Prostate gland (tissue), 2 donors: ENCODE measurements around the gene MAPKAP1. TPM values are rescaled to one million over a fixed set of nuclear protein-coding genes. Genes with fewer than 3 reads are reported as not detected.

Experiments
- DNase-seq: peaks from one replicate; pipeline ENCODE4 v3.0.0-alpha.2; 2019; ENCODE audit warnings: low spot score
- H3K27ac ChIP-seq, 2 donors: fragments of 200-600 bp; sonication (generic); 2 replicates each; pipeline ENCODE4 v1.5.1; 2017 to 2019
- H3K27me3 ChIP-seq: fragments of 200-600 bp; sonication (generic); replicated peaks from 2 replicates; pipeline ENCODE4 v1.5.1; 2019; ENCODE audit not compliant: insufficient read depth
- H3K36me3 ChIP-seq, 2 donors: fragments of 200-600 bp; sonication (generic); 1 replicate in 1 of 2; 2 replicates in 1 of 2; pipeline versions ENCODE4 v1.5.1 to v1.8.1; 2017 to 2019
- H3K4me1 ChIP-seq: fragments of 200-600 bp; sonication (generic); replicated peaks from 2 replicates; pipeline ENCODE4 v1.5.1; 2019
- H3K4me3 ChIP-seq, 2 donors: fragments of 200-600 bp; sonication (generic); 2 replicates each; pipeline ENCODE4 v1.5.1; 2017 to 2019
- H3K9me3 ChIP-seq: fragments of 200-600 bp; sonication (generic); 2 replicates; pipeline ENCODE4 v1.5.1; 2017
- CTCF ChIP-seq, 4 experiments: fragments of 200-600 bp in 2 of 4; fragments of 450-650 bp in 2 of 4; sonication (generic) in 2 of 4; IDR thresholded peaks; 1 replicate in 3 of 4; 2 replicates in 1 of 4; pipeline ENCODE4 v1.5.1; 2016 to 2019; ENCODE audit warnings: antibody characterized with exemption in 4 of 4, mild to moderate bottlenecking in 2 of 4, moderate library complexity in 2 of 4
- POLR2A ChIP-seq: fragments of 450-650 bp; IDR thresholded peaks from one replicate; pipeline ENCODE4 v1.6.1; 2016; ENCODE audit warnings: antibody characterized with exemption, mild to moderate bottlenecking
- POLR2AphosphoS5 ChIP-seq: sonication (generic); formaldehyde crosslinking; IDR thresholded peaks from one replicate; pipeline ENCODE4 v1.6.1; 2017; ENCODE audit warnings: antibody characterized with exemption
- WGBS: methylation state at CpG from one replicate; pipeline ENCODE4 v1.1.5; 2018; 5-methylcytosine and 5-hydroxymethylcytosine counted together
- intact Hi-C: fragments of 100-400 bp; cut with DNase I; formaldehyde crosslinking; loops from one replicate; pipeline ENCODE4 v1.14.2; 2022
- total RNA-seq, 2 donors: library from RNA; depleted of rRNA; stranded (reverse); fragments of >200 nt; gene quantifications; one replicate each; pipeline ENCODE4 v1.1.0, GENCODE V29; 2016

Gene MAPKAP1
- total RNA-seq, 2 donors from 2014 or later: 62.4 to 91.2 TPM

GRCh38 chr9:125691869-125692268, 15.1 kb downstream of the MAPKAP1 start:
- Histone ChIP-seq H3K36me3 (no peaks in the 10 kb centered on the region), H3K4me3 (no peak overlapping the region), H3K4me1 (no peaks in the 10 kb centered on the region), H3K9me3 (no peaks in the 10 kb centered on the region), H3K27ac (no peak overlapping the region), H3K27me3 (no peaks in the 10 kb centered on the region)
- TF ChIP-seq POLR2A (no peak), POLR2AphosphoS5 (no peak), CTCF (IDR thresholded peaks at IDR 0.05) (no peak)
- WGBS: 81% methylated on average over 2 of the region's 2 CpGs
- intact Hi-C loops: no loop called here
- DNase-seq: no peak

- DNase-seq: no peak
- 92% methylated on average over 10 of the region's 10 CpGs for WGBS
- TF ChIP-seq POLR2AphosphoS5 (no peak), POLR2A (no peak), CTCF (IDR thresholded peaks at IDR 0.05) (no peak)
Observed at GRCh38 chr9:125690679-125691078, 16.3 kb downstream of the MAPKAP1 start.

GRCh38 chr9:125687163-125687863, 19.7 kb downstream of the MAPKAP1 start:
- Histone ChIP-seq H3K36me3 (no peaks in the 10 kb centered on the region), H3K27me3 (no peaks in the 10 kb centered on the region), H3K4me1 (no peaks in the 10 kb centered on the region), H3K9me3 (no peaks in the 10 kb centered on the region), H3K4me3 (no peak overlapping the region), H3K27ac (no peak overlapping the region)
- no peak for DNase-seq
- intact Hi-C loops: no loop called here
- no peak for TF ChIP-seq POLR2A
- no peak for TF ChIP-seq POLR2AphosphoS5
- TF ChIP-seq CTCF (IDR thresholded peaks at IDR 0.05): no peak
- WGBS: 96% methylated on average over 4 of the region's 4 CpGs

More at GRCh38 chr9:125690679-125691078, 16.3 kb downstream of the MAPKAP1 start:
- H3K4me1 ChIP-seq: no peaks in the 10 kb centered on the region
- H3K27ac ChIP-seq: no peak overlapping the region
- no peaks in the 10 kb centered on the region for H3K27me3 ChIP-seq
- H3K36me3 ChIP-seq: no peaks in the 10 kb centered on the region
- H3K4me3 ChIP-seq: no peak overlapping the region
- intact Hi-C loops: no loop called here
- H3K9me3 ChIP-seq: no peaks in the 10 kb centered on the region

- Histone ChIP-seq H3K27me3 (no peaks in the 10 kb centered on the region), H3K9me3 (no peaks in the 10 kb centered on the region), H3K27ac (no peak overlapping the region), H3K4me3 (no peak overlapping the region), H3K4me1 (no peaks in the 10 kb centered on the region), H3K36me3 (no peaks in the 10 kb centered on the region)
- intact Hi-C loops: no loop called here
- DNase-seq: no peak
- TF ChIP-seq CTCF (IDR thresholded peaks at IDR 0.05) (no peak), POLR2AphosphoS5 (no peak), POLR2A (no peak)
- WGBS: 98% methylated on average over 3 of the region's 3 CpGs
Observed at GRCh38 chr9:125685167-125685566, 21.8 kb downstream of the MAPKAP1 start.

GRCh38 chr9:125683486-125683885, 23.5 kb downstream of the MAPKAP1 start:
- H3K4me1 ChIP-seq: no peaks in the 10 kb centered on the region
- no peaks in the 10 kb centered on the region for H3K9me3 ChIP-seq
- no peak overlapping the region for H3K27ac ChIP-seq
- no peaks in the 10 kb centered on the region for H3K36me3 ChIP-seq
- no peak overlapping the region for H3K4me3 ChIP-seq
- TF ChIP-seq POLR2AphosphoS5 (no peak), POLR2A (no peak), CTCF (IDR thresholded peaks at IDR 0.05) (no peak)
- no peak for DNase-seq
- intact Hi-C loops: no loop called here
- no peaks in the 10 kb centered on the region for H3K27me3 ChIP-seq
- 96% methylated on average over 3 of the region's 3 CpGs for WGBS
